Liver (tissue), 9 donors: ENCODE data around the gene FUT7. TPM values are rescaled to one million over a fixed set of nuclear protein-coding genes. Genes with fewer than 3 reads are reported as not detected.

Source experiments
- DNase-seq: peaks from one replicate; pipeline ENCODE4 v3.0.0-alpha.2; 2017; ENCODE audit warnings: low spot score
- H3K27ac ChIP-seq, 2 donors: one replicate each; pipeline ENCODE4 v1.7.0; 2013; ENCODE audit warnings: inconsistent platforms in 2 of 2, low read length in 2 of 2, control low read depth in 1 of 2, low read depth in 1 of 2, mild to moderate bottlenecking in 1 of 2
- H3K27me3 ChIP-seq, 4 donors: one replicate each; pipeline versions ENCODE4 v1.6.1 to v1.7.0; 2013; ENCODE audit warnings: low read length in 3 of 4, inconsistent platforms in 1 of 4, mild to moderate bottlenecking in 1 of 4, moderate library complexity in 1 of 4; ENCODE audit not compliant: control insufficient read depth in 4 of 4, insufficient read depth in 4 of 4
- H3K36me3 ChIP-seq, 4 donors: one replicate each; pipeline versions ENCODE4 v1.6.1 to v1.7.0; 2013; ENCODE audit warnings: low read length in 3 of 4, mild to moderate bottlenecking in 3 of 4, low read depth in 1 of 4, moderate library complexity in 1 of 4; ENCODE audit not compliant: control insufficient read depth in 4 of 4, insufficient read depth in 3 of 4
- H3K4me1 ChIP-seq, 4 donors: one replicate each; pipeline versions ENCODE4 v1.6.1 to v1.7.0; 2013; ENCODE audit warnings: low read length in 3 of 4, mild to moderate bottlenecking in 3 of 4, moderate library complexity in 1 of 4; ENCODE audit not compliant: control insufficient read depth in 4 of 4, insufficient read depth in 4 of 4
- H3K4me3 ChIP-seq, 3 donors: one replicate each; pipeline versions ENCODE4 v1.6.1 to v1.7.0; 2013; ENCODE audit warnings: low read length in 3 of 3, control low read depth in 1 of 3, low read depth in 1 of 3, mild to moderate bottlenecking in 1 of 3
- H3K9ac ChIP-seq, 2 donors: one replicate each; pipeline ENCODE4 v1.7.0; 2013; ENCODE audit warnings: low read length in 2 of 2, mild to moderate bottlenecking in 2 of 2, moderate library complexity in 2 of 2, control low read depth in 1 of 2, low read depth in 1 of 2
- H3K9me3 ChIP-seq, 4 donors: one replicate each; pipeline versions ENCODE4 v1.6.1 to v1.7.0; 2013; ENCODE audit warnings: low read length in 3 of 4; ENCODE audit not compliant: control insufficient read depth in 4 of 4
- CTCF ChIP-seq: fragments of 150-350 bp; IDR thresholded peaks from 2 replicates; pipeline ENCODE4 v1.5.1; 2017; ENCODE audit warnings: improper control_type of control experiment, low read depth, low read length; ENCODE audit not compliant: missing input control
- EGR1 ChIP-seq, 2 donors: IDR thresholded peaks; 2 replicates each; pipeline ENCODE4 v1.6.1; 2016 to 2018; ENCODE audit warnings: antibody characterized with exemption in 2 of 2, low read depth in 2 of 2
- FOXA1 ChIP-seq: IDR thresholded peaks from 2 replicates; pipeline ENCODE4 v1.6.1; 2016; ENCODE audit warnings: antibody characterized with exemption
- FOXA2 ChIP-seq: IDR thresholded peaks from 2 replicates; pipeline ENCODE4 v1.6.1; 2016; ENCODE audit warnings: antibody characterized with exemption
- GABPA ChIP-seq, 2 donors: IDR thresholded peaks in 1 of 2; conservative IDR thresholded peaks in 1 of 2; 2 replicates each; pipeline ENCODE4 v1.6.1; 2016; ENCODE audit warnings: antibody characterized with exemption in 2 of 2, mild to moderate bottlenecking in 1 of 2, moderate library complexity in 1 of 2
- HNF4A ChIP-seq, 2 donors: conservative IDR thresholded peaks; 2 replicates each; pipeline ENCODE4 v1.6.1; 2016; ENCODE audit warnings: antibody characterized with exemption in 2 of 2, mild to moderate bottlenecking in 2 of 2
- HNF4G ChIP-seq: IDR thresholded peaks from 2 replicates; pipeline ENCODE4 v1.6.1; 2016; ENCODE audit warnings: antibody characterized with exemption
- JUND ChIP-seq, 2 donors: IDR thresholded peaks; 2 replicates each; pipeline ENCODE4 v1.6.1; 2016; ENCODE audit warnings: antibody characterized with exemption in 2 of 2
- MAX ChIP-seq: IDR thresholded peaks from 2 replicates; pipeline ENCODE4 v1.6.1; 2016; ENCODE audit warnings: antibody characterized with exemption
- RAD21 ChIP-seq, 2 donors: IDR thresholded peaks; 2 replicates each; pipeline ENCODE4 v1.6.1; 2016; ENCODE audit warnings: antibody characterized with exemption in 2 of 2, mild to moderate bottlenecking in 2 of 2
- REST ChIP-seq: IDR thresholded peaks from 2 replicates; pipeline ENCODE4 v1.6.1; 2016; ENCODE audit warnings: antibody characterized with exemption, mild to moderate bottlenecking
- RXRA ChIP-seq, 2 donors: IDR thresholded peaks; 2 replicates each; pipeline ENCODE4 v1.6.1; 2017 to 2018; ENCODE audit warnings: antibody characterized with exemption in 2 of 2, mild to moderate bottlenecking in 1 of 2
- SP1 ChIP-seq: IDR thresholded peaks from 2 replicates; pipeline ENCODE4 v1.6.1; 2018; ENCODE audit warnings: antibody characterized with exemption, mild to moderate bottlenecking
- TAF1 ChIP-seq: conservative IDR thresholded peaks from 2 replicates; pipeline ENCODE4 v1.6.1; 2016; ENCODE audit warnings: antibody characterized with exemption, mild to moderate bottlenecking
- YY1 ChIP-seq: IDR thresholded peaks from 2 replicates; pipeline ENCODE4 v1.6.1; 2016; ENCODE audit warnings: antibody characterized with exemption, mild to moderate bottlenecking
- ZBTB33 ChIP-seq: IDR thresholded peaks from 2 replicates; pipeline ENCODE4 v1.6.1; 2016; ENCODE audit warnings: antibody characterized with exemption
- WGBS: extraction: QIAGEN DNeasy Blood & Tissue Kit; methylation state at CpG from one replicate; pipeline ENCODE4 v1.1.7; 2013; 5-methylcytosine and 5-hydroxymethylcytosine counted together
- polyA plus RNA-seq, 2 donors: library from polyadenylated mRNA; stranded (reverse) in 1 of 2; unstranded in 1 of 2; fragments of 200-250 nt in 1 of 2; fragments of >200 nt in 1 of 2; fragmentation: Nextera tagmentation in 1 of 2; extraction: Ambion mirVana in 1 of 2; gene quantifications; one replicate each; pipeline versions ENCODE4 v1.2.1 to v1.2.3, GENCODE V29; 2013 to 2015
- total RNA-seq, 2 donors: library from RNA; depleted of rRNA; stranded (reverse); fragments of >200 nt; gene quantifications; one replicate each; pipeline ENCODE4 v1.2.3, GENCODE V29; 2014
- TF ChIP-seq, protein P1 (sequence below): IDR thresholded peaks from 2 replicates; pipeline ENCODE4 v1.6.1; 2016; ENCODE audit warnings: antibody characterized with exemption
- donor health status: healthy.
- donor health status: healthy.
- donor health status: healthy.
- donor health status: healthy.
- donor health status: healthy.

FUT7 gene
- total and polyA plus RNA-seq, 4 donors, result 0.14 to 0.67 (median 0.37) TPM; not detected in 1

- Histone ChIP-seq H3K4me1 (peaks cover 0 to 15% (median 0%) of the 10 kb centered on the region in 4 donors), H3K27me3 (peaks cover 0 to 8% (median under 1%) of the 10 kb centered on the region in 4 donors), H3K27ac (no peak overlapping the region), H3K9me3 (no peaks in the 10 kb centered on the region), H3K9ac (no peak overlapping the region), H3K36me3 (no peaks in the 10 kb centered on the region), H3K4me3 (no peak overlapping the region)
- no peak for TF ChIP-seq GABPA (IDR thresholded peaks at IDR 0.05 in 1 of 2, conservative IDR thresholded peaks at IDR 0.05 in 1 of 2)
- TF ChIP-seq RAD21 (IDR thresholded peaks at IDR 0.05), result no peak
- TF ChIP-seq, protein P1, sequence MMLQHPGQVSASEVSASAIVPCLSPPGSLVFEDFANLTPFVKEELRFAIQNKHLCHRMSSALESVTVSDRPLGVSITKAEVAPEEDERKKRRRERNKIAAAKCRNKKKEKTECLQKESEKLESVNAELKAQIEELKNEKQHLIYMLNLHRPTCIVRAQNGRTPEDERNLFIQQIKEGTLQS, result no peak
- TF ChIP-seq RXRA (IDR thresholded peaks at IDR 0.05), result no peak
- no peak for TF ChIP-seq EGR1 (IDR thresholded peaks at IDR 0.05; ENCODE audit: low read depth in 2 of 2)
- no peak for TF ChIP-seq HNF4A (conservative IDR thresholded peaks at IDR 0.05)
- no peak for TF ChIP-seq HNF4G
- no peak for TF ChIP-seq ZBTB33
- TF ChIP-seq CTCF, result no peak
- no peak for TF ChIP-seq FOXA2
- no peak for TF ChIP-seq FOXA1
- TF ChIP-seq JUND (IDR thresholded peaks at IDR 0.05), result no peak
- no peak for TF ChIP-seq MAX
- TF ChIP-seq SP1, result no peak
- TF ChIP-seq TAF1, result no peak
- TF ChIP-seq YY1, result no peak
- TF ChIP-seq REST, result no peak
- WGBS, result 78% methylated on average over 9 of the region's 9 CpGs
- DNase-seq, result no peak
Observed at GRCh38 chr9:137038916-137039315, 7.0 kb upstream of the FUT7 start.

DNA sequence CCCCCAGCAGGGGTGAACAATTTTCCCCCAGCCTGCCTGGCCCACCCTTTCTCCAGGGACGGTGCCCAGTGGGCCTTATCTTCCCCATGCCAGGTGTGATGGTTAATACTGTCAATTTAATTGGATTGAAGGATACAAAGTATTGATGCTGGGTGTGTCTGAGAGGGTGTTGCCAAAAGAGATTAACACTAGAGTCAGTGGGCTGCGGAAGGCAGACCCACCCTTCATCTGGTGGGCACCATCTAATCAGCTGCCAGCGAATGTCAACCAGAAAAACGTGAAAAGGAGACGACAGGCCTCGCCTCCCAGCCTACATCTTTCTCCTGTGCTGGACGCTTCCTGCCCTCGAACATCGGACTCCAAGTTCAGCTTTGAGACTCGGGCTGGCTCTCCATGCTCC lies 5.6 kb upstream of the FUT7 start:
- H3K27ac ChIP-seq, result no peak overlapping the region
- peaks cover 0 to 4% (median under 1%) of the 10 kb centered on the region in 4 donors for H3K27me3 ChIP-seq
- 89% methylated on average over 10 of the region's 10 CpGs for WGBS
- peaks cover 0 to 10% (median 1%) of the 10 kb centered on the region in 4 donors for H3K4me1 ChIP-seq
- no peaks in the 10 kb centered on the region for H3K9me3 ChIP-seq
- no peak for DNase-seq
- H3K4me3 ChIP-seq, result no peak overlapping the region
- H3K36me3 ChIP-seq, result no peaks in the 10 kb centered on the region
- H3K9ac ChIP-seq, result no peak overlapping the region
- TF ChIP-seq FOXA1 (no peak), ZBTB33 (no peak), REST (no peak), HNF4A (conservative IDR thresholded peaks at IDR 0.05) (no peak)
